ENCODE results near the gene HIPK4. TPM values are rescaled to one million over a fixed set of nuclear protein-coding genes. Genes with fewer than 3 reads are reported as not detected.
A peak's percentile ranks its signal among the peaks of the same experiment; 100 is the strongest.
"Not testable (repeated sequence)": the region's sequence is repeated elsewhere in the genome, so short reads cannot be mapped to it uniquely, and the experiment has no call there.

HIPK4 gene
- total RNA-seq, 6 experiments from 2014 or later: 0.15 TPM; not detected in 5

DNA sequence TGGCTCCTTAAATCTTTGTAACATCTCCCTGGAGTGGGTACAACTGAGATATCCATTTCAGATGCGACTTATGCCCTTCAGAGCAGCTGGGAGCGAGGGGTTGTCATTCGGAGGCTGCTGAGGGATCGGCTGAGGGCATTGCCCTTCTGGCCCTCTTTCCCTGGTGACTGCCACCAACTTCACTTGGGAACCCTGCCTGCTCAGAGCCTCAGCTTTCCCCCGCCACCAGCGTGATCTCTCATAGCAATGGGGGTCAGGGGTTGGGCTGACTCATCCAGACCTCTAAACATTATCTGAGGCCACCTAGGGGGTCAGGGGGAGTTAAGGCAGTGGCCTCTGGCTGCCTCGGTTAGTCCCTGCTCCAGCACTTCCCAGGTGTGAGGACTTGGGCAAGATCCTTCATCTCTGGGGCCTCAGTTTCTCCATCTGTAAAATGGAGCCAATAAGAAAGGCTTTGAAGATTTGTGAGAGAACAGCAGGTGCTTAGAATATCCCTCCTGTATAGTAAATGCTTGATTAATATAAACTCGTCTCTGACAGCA is 22.0 kb upstream of the HIPK4 start:
- Histone ChIP-seq H3K4me1 (no peaks in the 10 kb centered on the region), H3K36me3 (no peaks in the 10 kb centered on the region), H3K27ac (no peak overlapping the region), H3K9me3 (no peaks in the 10 kb centered on the region), H3K27me3 (no peaks in the 10 kb centered on the region), H3K4me3 (no peak overlapping the region)
- TF ChIP-seq POLR2A (IDR thresholded peaks at IDR 0.05): no peak
- TF ChIP-seq, protein P1, sequence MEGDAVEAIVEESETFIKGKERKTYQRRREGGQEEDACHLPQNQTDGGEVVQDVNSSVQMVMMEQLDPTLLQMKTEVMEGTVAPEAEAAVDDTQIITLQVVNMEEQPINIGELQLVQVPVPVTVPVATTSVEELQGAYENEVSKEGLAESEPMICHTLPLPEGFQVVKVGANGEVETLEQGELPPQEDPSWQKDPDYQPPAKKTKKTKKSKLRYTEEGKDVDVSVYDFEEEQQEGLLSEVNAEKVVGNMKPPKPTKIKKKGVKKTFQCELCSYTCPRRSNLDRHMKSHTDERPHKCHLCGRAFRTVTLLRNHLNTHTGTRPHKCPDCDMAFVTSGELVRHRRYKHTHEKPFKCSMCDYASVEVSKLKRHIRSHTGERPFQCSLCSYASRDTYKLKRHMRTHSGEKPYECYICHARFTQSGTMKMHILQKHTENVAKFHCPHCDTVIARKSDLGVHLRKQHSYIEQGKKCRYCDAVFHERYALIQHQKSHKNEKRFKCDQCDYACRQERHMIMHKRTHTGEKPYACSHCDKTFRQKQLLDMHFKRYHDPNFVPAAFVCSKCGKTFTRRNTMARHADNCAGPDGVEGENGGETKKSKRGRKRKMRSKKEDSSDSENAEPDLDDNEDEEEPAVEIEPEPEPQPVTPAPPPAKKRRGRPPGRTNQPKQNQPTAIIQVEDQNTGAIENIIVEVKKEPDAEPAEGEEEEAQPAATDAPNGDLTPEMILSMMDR (IDR thresholded peaks at IDR 0.05): no peak
- intact Hi-C loops (cut with DNase I): no loop called here
- no peak for ATAC-seq
- DNase-seq: no peak
- 40% methylated on average over 1 of the region's 8 CpGs for WGBS (ENCODE audit: insufficient coverage, low coverage, low lambda C conversion rate, missing lambda C conversion rate)

DNA sequence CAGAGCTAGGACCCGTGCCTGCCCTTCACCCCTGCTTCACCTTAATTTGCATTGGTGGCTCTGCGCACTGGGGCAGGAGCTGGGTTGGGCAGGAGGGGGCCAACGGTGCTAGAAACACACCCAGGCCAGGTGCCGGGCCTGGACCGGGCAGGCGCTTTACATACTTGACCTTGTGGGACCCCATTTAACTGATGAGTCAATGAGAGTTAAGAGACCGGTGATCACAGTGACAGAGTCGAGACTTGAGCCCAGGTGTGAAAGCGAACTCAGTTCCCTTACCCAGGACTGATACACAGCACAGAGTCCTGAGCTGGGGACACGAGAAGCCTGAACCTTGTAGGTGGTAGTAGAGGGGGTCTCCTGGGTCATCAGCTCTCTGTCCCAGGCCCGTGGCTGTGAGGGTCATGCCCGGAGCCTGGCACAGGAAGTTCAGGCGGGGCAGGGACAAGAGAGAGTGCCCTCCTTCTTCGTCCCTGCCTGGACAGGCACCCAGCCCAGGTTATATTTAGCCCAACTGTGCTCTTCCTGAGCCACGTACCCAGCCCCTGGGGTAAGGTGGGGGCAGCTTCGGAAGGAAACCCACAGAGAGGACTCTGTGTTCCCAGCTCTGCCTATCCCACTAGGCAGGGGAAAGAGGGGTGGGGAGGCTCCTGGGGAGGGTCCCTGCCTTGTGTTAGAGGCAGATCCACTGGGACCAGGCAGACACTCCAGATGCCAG is 21.3 kb upstream of the HIPK4 start:
- 46% methylated on average over 6 of the region's 16 CpGs for WGBS (ENCODE audit: insufficient coverage, low coverage, low lambda C conversion rate, missing lambda C conversion rate)
- Histone ChIP-seq H3K4me3 (no peak overlapping the region), H3K9me3 (no peaks in the 10 kb centered on the region), H3K4me1 (no peaks in the 10 kb centered on the region), H3K36me3 (no peaks in the 10 kb centered on the region), H3K27ac (no peak overlapping the region), H3K27me3 (no peaks in the 10 kb centered on the region)
- no peak for DNase-seq
- intact Hi-C loops (cut with DNase I): no loop called here
- no peak for TF ChIP-seq POLR2A (IDR thresholded peaks at IDR 0.05)
- TF ChIP-seq, protein P1 (IDR thresholded peaks at IDR 0.05): no peak
- peak; percentile 16 to 30 (median 22) for ATAC-seq

- Histone ChIP-seq H3K27me3 (no peaks in the 10 kb centered on the region), H3K4me3 (no peak overlapping the region), H3K9me3 (no peaks in the 10 kb centered on the region), H3K4me1 (no peaks in the 10 kb centered on the region), H3K27ac (no peak overlapping the region), H3K36me3 (no peaks in the 10 kb centered on the region)
- intact Hi-C loops (cut with DNase I): no loop called here
- TF ChIP-seq POLR2A (IDR thresholded peaks at IDR 0.05): no peak
- TF ChIP-seq, protein P1 (IDR thresholded peaks at IDR 0.05): no peak
- WGBS (ENCODE audit: insufficient coverage, low coverage, low lambda C conversion rate, missing lambda C conversion rate): 20% methylated on average over 1 of the region's 9 CpGs
- no peak for DNase-seq
- ATAC-seq: no peak
Observed at GRCh38 chr19:40410030-40410389, 20.0 kb upstream of the HIPK4 start.

DNA sequence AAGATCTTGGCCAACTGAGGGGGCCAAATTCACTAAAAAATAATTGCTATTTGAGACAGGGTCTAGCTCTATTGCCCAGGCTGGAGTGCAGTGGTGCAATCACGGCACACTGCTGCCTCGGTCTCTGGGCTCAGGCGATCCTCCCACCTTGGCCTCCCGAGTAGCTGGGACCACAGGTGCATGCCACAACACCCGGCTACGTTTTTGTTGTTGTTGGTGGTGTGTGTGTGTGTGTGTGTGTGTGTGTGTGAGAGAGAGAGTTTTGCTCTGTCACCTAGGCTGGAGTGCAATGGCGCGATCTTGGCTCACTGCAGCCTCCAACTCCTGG is 18.6 kb upstream of the HIPK4 start:
- intact Hi-C loops (cut with DNase I); DNase-seq; H3K27ac ChIP-seq; ATAC-seq; H3K4me1 ChIP-seq; H3K27me3 ChIP-seq; H3K4me3 ChIP-seq; H3K36me3 ChIP-seq; H3K9me3 ChIP-seq: not testable (repeated sequence)
- WGBS (ENCODE audit: insufficient coverage, low coverage, low lambda C conversion rate, missing lambda C conversion rate): 100% methylated on average over 1 of the region's 8 CpGs

DNA sequence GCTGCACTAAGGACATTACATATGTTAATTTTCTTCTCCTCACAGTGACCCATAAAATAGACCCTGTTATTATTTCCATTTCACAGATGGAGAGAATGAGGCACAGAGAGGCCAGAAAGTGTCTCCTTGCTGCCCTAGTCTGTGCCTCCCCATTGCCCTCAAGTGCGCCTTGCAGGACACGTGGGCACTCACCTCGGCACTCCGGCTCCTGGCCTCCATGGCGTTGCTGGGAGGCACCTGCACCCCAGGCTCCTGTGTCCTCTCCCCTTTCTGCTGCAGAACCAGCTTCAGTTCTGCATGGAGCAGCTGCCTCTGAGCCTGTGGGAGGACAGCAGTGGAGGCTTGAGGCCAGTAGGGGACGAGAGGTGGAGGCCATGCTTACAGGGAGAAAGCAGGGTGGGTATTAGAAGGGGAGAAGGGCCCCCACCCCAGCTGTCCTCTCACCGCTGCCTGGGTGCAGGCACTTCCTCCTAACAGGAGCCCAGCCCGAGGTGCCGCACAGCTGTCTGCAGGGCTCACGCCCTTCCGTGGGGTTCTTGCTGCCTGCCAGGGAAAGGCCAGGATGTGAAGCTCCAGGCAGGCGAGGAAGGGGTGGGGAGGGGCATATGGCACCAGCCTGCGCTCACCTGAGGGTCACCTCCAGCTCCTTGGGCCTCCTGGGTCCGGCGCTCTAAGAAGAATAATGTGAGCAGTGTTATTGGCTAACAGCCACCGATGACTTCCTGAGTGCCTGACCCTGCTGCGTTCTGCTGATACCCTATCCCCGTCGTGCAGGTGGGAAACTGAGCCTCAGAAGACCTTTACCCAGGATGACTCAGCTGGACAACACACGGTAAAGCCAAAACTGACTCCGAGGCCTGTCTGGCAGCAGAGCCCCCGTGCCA is 18.0 kb upstream of the HIPK4 start:
- WGBS (ENCODE audit: insufficient coverage, low coverage, low lambda C conversion rate, missing lambda C conversion rate): 67% methylated on average over 13 of the region's 22 CpGs
- intact Hi-C loops (cut with DNase I): no loop called here
- H3K27me3 ChIP-seq: no peaks in the 10 kb centered on the region
- TF ChIP-seq POLR2A (IDR thresholded peaks at IDR 0.05): no peak
- TF ChIP-seq, protein P1 (IDR thresholded peaks at IDR 0.05): no peak
- no peaks in the 10 kb centered on the region for H3K9me3 ChIP-seq
- DNase-seq (no peak), ATAC-seq (no peak)
- no peak overlapping the region for H3K27ac ChIP-seq
- no peaks in the 10 kb centered on the region for H3K36me3 ChIP-seq
- H3K4me1 ChIP-seq: no peaks in the 10 kb centered on the region
- H3K4me3 ChIP-seq: no peak overlapping the region

Measured in right lobe of liver (tissue), 6 donors.